ENCODE results near the gene SHANK3.

SHANK3 gene

GRCh38 chr22:50713571-50714056 is 41.0 kb downstream of the SHANK3 start:
- DNase-seq (ENCODE audit: low spot score), result no peak

GRCh38 chr22:50714150-50714549 is 41.5 kb downstream of the SHANK3 start:
- no peak for DNase-seq (ENCODE audit: low spot score)

GRCh38 chr22:50714631-50715179 is 42.1 kb downstream of the SHANK3 start:
- DNase-seq (ENCODE audit: low spot score), result no peak

- DNase-seq (ENCODE audit: low spot score), result no peak
Observed at GRCh38 chr22:50715250-50715649, 42.6 kb downstream of the SHANK3 start.

- DNase-seq (ENCODE audit: low spot score), result no peak
Observed at GRCh38 chr22:50715776-50716175, 43.2 kb downstream of the SHANK3 start.

- no peak for DNase-seq (ENCODE audit: low spot score)
Observed at GRCh38 chr22:50716290-50717024, 43.8 kb downstream of the SHANK3 start.

- no peak for DNase-seq (ENCODE audit: low spot score)
Observed at GRCh38 chr22:50717709-50718351, 45.2 kb downstream of the SHANK3 start.

- DNase-seq (ENCODE audit: low spot score), result no peak
Observed at GRCh38 chr22:50718352-50718709, 45.7 kb downstream of the SHANK3 start.

GRCh38 chr22:50719814-50720300 is 47.2 kb downstream of the SHANK3 start:
- DNase-seq (ENCODE audit: low spot score), result no peak

GRCh38 chr22:50720301-50721256 is 48.0 kb downstream of the SHANK3 start:
- DNase-seq (ENCODE audit: low spot score), result no peak

- no peak for DNase-seq (ENCODE audit: low spot score)
Observed at GRCh38 chr22:50721257-50721844, 48.7 kb downstream of the SHANK3 start.

GRCh38 chr22:50722048-50722701 is 49.6 kb downstream of the SHANK3 start:
- no peak for DNase-seq (ENCODE audit: low spot score)

Data from HuH-7.5 (cell line).